GM12872 (cell line): ENCODE measurements around the gene ZGPAT.

Source experiments
- TF ChIP-seq, protein P1 (sequence below): IDR thresholded peaks from 3 replicates; pipeline ENCODE4 v1.5.1; 2011; ENCODE audit warnings: low read depth, mild to moderate bottlenecking, low read length, moderate library complexity; ENCODE audit not compliant: insufficient read depth

ZGPAT gene, protein sequence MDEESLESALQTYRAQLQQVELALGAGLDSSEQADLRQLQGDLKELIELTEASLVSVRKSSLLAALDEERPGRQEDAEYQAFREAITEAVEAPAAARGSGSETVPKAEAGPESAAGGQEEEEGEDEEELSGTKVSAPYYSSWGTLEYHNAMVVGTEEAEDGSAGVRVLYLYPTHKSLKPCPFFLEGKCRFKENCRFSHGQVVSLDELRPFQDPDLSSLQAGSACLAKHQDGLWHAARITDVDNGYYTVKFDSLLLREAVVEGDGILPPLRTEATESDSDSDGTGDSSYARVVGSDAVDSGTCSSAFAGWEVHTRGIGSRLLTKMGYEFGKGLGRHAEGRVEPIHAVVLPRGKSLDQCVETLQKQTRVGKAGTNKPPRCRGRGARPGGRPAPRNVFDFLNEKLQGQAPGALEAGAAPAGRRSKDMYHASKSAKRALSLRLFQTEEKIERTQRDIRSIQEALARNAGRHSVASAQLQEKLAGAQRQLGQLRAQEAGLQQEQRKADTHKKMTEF

DNA sequence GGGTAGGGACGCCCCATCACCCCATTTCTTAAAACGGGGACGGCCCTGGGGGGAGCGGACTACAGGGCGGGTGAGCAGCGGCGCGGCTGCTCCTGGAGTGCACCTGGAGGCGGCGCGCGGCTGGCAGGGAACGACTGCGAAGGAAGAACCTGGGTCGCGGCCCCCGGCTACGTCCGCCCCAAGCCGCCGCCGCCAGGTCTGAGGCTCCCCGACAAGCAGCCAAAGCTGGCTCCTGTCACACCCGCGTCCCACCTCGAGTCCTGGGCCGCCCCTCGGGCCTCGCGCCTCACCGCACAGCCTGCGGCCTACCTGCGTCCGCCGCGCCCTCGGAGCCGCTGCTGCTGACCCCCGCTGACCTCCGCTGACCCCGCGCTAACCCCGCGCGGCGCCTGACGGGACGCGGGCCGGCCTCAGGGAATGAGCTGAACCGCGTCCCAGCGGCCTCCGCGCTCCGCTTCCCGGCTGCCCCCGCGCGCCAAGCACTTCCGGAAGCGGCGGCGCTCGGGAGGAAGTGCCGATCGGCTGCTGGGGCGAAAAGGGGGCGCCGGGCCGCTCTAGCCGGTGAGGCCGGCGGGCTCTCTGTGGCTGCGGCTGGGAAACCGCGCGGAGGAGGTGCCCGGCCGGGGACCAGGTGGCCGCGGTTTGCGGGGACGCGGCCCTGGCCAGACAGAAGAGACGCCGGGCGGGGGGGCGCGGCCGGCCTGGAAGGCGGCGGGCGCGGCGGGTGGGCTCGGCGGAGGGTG, at the start of gene ZGPAT, which contains the start of gene ARFRP1:
ZGPAT (plus strand) TSS at position 482 of the 743 bp plus-strand sequence. CDS start 542 bp downstream, outside the sequence.
ARFRP1 (minus strand) TSS at position 419 of the 743 bp plus-strand sequence. CDS start 885 bp downstream, outside the sequence.
- TF ChIP-seq, protein P1, sequence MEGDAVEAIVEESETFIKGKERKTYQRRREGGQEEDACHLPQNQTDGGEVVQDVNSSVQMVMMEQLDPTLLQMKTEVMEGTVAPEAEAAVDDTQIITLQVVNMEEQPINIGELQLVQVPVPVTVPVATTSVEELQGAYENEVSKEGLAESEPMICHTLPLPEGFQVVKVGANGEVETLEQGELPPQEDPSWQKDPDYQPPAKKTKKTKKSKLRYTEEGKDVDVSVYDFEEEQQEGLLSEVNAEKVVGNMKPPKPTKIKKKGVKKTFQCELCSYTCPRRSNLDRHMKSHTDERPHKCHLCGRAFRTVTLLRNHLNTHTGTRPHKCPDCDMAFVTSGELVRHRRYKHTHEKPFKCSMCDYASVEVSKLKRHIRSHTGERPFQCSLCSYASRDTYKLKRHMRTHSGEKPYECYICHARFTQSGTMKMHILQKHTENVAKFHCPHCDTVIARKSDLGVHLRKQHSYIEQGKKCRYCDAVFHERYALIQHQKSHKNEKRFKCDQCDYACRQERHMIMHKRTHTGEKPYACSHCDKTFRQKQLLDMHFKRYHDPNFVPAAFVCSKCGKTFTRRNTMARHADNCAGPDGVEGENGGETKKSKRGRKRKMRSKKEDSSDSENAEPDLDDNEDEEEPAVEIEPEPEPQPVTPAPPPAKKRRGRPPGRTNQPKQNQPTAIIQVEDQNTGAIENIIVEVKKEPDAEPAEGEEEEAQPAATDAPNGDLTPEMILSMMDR, result no peak

DNA sequence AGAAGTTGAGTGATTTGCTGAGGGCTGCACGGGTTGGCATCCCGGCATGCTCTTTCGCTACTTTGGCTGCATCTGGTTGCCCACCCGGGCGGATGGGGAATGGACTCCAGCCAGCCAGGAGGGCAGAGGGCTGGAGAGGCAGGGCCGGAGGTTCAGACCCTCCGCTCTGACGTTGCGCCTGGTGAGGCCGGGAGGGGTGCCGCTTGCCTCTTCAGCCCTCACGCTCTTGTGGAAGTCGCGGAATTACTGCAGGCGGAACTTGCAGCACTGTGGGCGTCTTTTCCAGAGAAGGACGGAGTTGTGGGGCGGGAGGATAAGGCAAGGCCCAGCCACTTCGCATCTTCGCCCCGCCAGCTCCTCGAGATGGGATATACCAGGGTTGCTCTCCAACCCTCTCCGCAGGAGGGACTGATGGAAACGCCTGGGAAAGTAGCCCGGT, 49.1 kb upstream of the ZGPAT start:
- TF ChIP-seq, protein P1, result no peak

DNA sequence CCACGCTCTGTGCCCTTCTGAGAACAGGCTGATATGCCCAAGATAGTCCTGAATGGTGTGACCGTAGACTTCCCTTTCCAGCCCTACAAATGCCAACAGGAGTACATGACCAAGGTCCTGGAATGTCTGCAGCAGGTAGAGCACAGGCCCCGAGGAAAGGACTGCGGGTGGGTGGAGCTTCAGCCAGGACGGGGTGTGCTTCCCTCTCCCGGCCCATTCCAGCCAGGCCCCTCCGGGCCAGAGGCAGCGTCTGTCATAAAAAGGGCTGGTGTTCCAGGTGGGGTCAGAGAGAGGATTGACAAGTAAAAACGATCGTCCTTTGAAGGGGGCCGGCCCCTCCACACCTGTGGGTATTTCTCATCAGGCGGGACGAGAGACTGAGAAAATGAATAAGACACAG, 48.5 kb upstream of the ZGPAT start:
- TF ChIP-seq, protein P1, result no peak

DNA sequence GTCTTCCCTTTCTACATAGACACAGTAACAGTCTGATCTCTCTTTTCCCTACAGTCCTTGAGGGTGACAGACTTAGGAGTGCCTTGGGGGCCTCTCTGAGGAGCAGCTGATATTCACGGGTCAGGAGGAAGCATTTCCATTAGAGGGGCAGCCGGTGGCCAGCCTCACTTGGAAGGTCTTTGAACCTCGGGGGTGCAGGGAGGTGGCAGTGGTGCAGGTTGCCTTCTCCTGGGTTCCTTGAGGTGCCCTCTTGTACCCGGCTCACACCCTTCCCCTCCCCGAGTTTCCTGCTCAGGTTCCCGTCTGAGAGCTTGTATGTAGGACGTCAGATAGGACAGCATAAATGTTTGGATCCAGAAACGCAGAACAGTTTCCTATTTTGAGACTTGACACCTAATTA, 47.2 kb upstream of the ZGPAT start:
- TF ChIP-seq, protein P1, result no peak

DNA sequence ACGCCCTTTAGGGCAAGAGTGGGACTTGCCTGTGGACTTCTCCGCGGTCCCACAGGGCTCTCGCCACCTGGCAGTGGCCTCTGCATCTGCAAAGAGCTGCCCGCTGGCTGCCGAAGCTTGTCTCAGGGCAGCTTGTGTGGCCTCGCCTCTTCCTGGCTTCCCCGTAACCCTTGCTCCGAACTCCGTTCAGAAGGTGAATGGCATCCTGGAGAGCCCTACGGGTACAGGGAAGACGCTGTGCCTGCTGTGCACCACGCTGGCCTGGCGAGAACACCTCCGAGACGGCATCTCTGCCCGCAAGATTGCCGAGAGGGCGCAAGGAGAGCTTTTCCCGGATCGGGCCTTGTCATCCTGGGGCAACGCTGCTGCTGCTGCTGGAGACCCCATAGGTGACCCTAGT, 46.7 kb upstream of the ZGPAT start:
- TF ChIP-seq, protein P1, result no peak

DNA sequence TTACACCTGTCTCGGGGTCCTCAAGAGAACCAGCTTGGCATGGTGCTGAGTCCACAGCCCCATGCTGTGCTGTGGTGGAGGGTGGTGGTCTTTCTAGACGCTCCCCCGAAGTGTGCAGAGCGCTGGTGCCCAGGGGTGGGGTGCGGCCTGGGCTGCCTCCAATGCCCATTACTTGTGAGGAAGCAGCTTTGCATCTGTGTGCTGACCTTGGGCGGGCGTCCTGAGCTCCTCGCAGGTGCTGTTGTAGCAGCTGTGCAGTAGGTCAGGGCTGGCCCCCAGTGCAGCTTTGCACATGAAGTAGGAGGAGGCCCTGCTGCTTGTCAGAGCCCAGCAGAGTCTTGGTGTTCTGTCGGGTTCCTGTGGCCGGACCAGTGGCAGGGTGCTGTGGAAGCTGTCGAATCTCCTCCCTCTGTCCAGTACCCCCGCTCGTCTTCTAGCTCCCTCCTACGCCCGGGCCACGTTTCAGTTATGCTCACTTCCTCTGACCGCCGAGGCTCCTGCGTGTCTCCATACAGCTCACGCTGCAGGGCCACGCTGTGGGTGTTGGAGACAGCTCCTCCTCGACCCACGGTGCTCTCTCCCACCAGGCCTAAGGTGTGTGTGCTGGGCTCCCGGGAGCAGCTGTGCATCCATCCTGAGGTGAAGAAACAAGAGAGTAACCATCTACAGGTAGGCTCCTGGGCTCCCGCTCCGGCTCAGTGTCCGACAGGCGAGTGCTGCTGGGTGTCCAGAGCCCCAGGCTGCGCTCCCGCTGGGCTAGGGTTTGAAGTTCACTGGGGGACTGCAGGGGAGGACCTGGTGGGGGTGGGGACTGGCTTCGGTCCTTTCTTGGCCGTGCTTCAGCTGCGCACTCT, 45.7 kb upstream of the ZGPAT start:
- TF ChIP-seq, protein P1, result no peak
